A204.1 (cell line): ENCODE data around the gene ZNF682.
"Not testable (repeated sequence)": the region's sequence is repeated elsewhere in the genome, so short reads cannot be mapped to it uniquely, and the experiment has no call there.

Experiments used
- FAIRE-seq: peaks from 2 replicates; lab custom pipeline; 2012; peaks lifted over from hg19 to GRCh38; lab: Jason Lieb, UNC

ZNF682 gene

GRCh38 chr19:19997656-19998268 lies 41.5 kb downstream of the ZNF682 start:
- FAIRE-seq, result no peak

GRCh38 chr19:19966862-19967261 lies 72.4 kb downstream of the ZNF682 start:
- FAIRE-seq, result no peak

- FAIRE-seq, result not testable (repeated sequence)
These were observed 73.2 kb downstream of the ZNF682 start for GRCh38 chr19:19966126-19966525.

- FAIRE-seq, result no peak
These were observed 74.9 kb downstream of the ZNF682 start for GRCh38 chr19:19964416-19964815.

- not testable (repeated sequence) for FAIRE-seq
These were observed 80.0 kb downstream of the ZNF682 start for GRCh38 chr19:19959151-19959799.

- FAIRE-seq, result not testable (repeated sequence)
These were observed 81.5 kb downstream of the ZNF682 start for GRCh38 chr19:19957766-19958165.

GRCh38 chr19:19956434-19957075 lies 82.8 kb downstream of the ZNF682 start:
- no peak for FAIRE-seq

GRCh38 chr19:19955208-19955607 lies 84.1 kb downstream of the ZNF682 start:
- FAIRE-seq, result no peak
